GM12865 (cell line): ENCODE data around the gene GPC6.

ENCODE experiments used
- DNase-seq: peaks from one replicate; pipeline ENCODE4 v3.0.0; 2010; ENCODE audit warnings: low read depth
- H3K4me3 ChIP-seq: 2 replicates; pipeline ENCODE4 v1.5.1; 2011; ENCODE audit warnings: mild to moderate bottlenecking, low read depth, low read length, control low read depth
- TF ChIP-seq, protein P1 (sequence below): IDR thresholded peaks from 2 replicates; pipeline ENCODE4 v1.5.1; 2011; ENCODE audit warnings: low read length, control low read depth, low read depth, inconsistent platforms; ENCODE audit not compliant: insufficient read depth; ENCODE audit errors: missing control alignments

The GPC6 gene

DNA sequence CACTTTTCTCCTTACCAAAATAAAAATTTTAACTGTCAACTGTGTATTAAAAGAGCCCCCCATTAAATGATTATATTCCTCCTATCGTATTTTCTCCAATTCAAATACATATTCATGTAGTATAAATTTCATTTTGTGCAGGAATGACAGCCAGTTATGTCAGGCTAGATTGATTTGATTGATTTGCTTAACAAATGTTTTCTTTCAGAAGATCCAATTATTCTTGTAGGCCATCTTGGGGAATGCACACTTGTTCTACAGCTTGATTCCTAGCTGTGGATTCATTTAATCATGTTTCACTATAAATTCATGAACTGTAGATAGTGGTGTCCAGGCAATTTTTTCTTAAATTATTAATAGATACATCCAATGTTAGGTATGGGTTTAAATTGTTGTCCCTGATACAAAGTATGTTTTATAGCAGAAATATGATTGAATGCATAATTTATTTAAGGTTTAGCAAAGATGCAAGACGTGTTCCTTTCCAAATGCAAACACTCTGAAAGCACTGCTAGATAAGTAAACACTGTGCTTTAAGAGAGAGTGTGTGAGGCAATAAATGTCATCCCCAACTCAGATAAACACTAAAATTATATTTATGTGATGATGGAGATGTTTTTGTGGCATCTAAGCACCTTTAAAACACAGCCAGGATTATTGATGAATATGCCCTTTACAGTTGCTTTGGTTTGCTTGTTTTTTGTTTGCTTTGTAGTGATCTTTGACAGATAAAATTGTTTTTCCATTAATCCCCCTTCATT is 721.7 kb downstream of the GPC6 start:
- H3K4me3 ChIP-seq = no peak overlapping the region
- TF ChIP-seq, protein P1, sequence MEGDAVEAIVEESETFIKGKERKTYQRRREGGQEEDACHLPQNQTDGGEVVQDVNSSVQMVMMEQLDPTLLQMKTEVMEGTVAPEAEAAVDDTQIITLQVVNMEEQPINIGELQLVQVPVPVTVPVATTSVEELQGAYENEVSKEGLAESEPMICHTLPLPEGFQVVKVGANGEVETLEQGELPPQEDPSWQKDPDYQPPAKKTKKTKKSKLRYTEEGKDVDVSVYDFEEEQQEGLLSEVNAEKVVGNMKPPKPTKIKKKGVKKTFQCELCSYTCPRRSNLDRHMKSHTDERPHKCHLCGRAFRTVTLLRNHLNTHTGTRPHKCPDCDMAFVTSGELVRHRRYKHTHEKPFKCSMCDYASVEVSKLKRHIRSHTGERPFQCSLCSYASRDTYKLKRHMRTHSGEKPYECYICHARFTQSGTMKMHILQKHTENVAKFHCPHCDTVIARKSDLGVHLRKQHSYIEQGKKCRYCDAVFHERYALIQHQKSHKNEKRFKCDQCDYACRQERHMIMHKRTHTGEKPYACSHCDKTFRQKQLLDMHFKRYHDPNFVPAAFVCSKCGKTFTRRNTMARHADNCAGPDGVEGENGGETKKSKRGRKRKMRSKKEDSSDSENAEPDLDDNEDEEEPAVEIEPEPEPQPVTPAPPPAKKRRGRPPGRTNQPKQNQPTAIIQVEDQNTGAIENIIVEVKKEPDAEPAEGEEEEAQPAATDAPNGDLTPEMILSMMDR = no peak
- no peak for DNase-seq

DNA sequence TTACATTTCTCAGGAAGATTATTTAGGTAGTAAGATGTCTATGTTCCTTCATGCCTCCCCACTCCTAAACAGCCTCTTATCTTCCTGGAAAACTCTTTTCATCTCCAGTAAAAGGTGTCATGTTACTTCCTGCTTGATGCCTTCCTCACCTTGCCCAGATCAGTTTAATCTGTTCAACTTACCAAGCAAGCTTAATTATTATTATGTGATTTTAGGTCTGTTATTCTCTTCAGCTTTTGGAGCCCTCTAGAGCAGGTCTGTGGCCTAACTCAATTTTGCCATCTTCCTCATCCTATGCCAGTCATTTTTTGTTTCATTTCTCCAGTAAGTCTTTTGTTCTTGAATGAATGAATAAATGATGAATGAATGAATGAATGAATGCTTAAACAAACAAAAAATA is 724.5 kb downstream of the GPC6 start:
- TF ChIP-seq, protein P1 = no peak
- no peak overlapping the region for H3K4me3 ChIP-seq
- DNase-seq = no peak

DNA sequence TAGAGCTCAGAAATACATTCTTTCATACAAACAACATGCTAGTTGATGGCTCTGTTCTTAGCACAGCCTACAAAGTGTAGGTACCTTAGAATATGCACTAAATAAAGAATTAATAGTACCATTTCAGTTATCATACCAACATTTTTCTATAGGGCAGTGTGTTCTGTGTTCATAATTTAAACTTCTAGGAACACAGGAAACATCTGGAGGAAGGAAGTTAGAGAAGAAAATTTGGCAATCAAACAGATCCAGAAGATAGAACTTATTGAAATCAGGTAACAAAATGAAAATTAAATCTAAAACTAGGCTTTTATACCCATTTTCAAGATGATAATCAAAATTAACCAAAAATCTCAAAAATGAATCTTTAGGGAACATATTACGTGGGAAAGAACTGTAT is 725.3 kb downstream of the GPC6 start:
- TF ChIP-seq, protein P1 = no peak
- no peak for DNase-seq
- H3K4me3 ChIP-seq = no peak overlapping the region

DNA sequence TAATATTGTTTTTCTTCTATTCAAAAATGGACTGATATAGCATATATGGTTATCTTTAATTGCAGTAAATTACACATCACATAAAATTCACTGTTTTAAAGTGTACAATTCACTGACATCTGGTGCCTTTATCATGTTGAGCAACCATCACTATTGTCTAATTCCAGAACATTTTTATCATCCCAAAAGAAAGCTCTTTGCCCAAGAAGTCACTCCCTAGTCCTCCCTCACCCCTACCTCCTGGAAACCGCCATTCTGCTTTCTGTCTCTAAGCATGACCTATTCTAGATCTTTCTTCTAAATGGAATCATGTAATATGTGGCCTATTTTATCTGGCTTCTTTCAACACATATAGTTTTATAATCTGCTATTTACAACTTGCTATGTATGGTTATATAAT is 727.2 kb downstream of the GPC6 start:
- DNase-seq = no peak
- no peak overlapping the region for H3K4me3 ChIP-seq
- TF ChIP-seq, protein P1 = no peak

DNA sequence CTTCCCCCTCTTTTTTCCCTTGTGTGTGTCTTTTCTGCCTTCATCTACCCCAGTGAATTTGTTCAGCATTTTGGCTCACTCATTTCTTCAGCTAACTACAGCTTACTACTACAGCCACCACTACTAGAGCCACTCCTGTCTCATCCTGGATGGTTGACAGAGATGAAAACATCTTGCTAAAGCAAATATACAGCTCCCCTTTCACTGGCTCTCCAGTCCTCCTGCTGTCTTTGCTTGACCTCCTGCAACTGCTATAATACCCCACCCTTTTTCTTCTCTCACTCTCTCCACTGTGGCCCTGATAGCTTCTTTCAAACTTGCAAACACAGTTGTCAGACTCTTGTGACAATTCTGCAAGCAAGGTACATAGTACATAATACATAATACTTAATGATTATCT is 729.3 kb downstream of the GPC6 start:
- H3K4me3 ChIP-seq = no peak overlapping the region
- TF ChIP-seq, protein P1 = no peak
- DNase-seq = no peak

DNA sequence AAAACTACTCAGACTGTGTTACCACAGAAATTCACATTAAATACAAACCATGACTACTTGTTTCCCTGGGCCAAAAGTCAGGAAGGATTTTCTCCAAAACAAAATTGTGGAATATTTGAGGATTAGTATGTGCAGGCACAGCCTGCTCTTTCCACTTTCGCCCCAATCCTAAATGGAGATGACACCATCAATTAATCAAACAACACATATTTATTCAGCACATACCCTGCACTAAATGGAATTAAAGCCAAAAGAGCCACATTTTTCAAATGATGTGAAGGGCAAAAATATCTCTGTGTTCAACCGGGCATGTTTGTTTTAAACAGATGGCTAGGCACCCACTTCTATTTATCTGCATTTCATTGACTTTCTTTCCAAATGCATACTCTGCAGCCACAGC is 729.8 kb downstream of the GPC6 start:
- TF ChIP-seq, protein P1 = no peak
- no peak overlapping the region for H3K4me3 ChIP-seq
- no peak for DNase-seq

DNA sequence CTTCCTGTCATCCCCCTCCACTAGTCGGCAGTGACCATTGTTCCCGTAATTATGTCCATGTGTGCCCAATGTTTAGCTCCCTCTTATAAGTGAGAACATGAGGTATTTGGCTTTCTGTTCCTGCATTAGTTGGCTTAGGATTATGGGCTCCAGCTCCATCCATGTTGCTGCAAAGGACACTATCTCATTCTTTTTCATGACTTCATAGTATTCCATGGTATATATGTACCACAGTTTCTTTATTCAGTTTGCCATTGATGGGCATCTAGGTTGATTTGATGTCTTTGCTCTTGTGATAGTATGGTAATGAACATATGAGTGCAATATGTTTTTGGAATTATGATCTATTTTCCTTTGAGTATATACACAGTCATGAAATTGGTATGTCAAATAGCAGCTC is 730.8 kb downstream of the GPC6 start:
- TF ChIP-seq, protein P1 = no peak
- no peak for DNase-seq
- H3K4me3 ChIP-seq = no peak overlapping the region
